KOPT-K1 (cell line): Measurements from ENCODE around the gene TRPM5.

ENCODE experiments used
- H3K27ac ChIP-seq: fragments of 200-600 bp; sonication (generic); 2 replicates; pipeline ENCODE4 v1.5.1; 2016; ENCODE audit warnings: antibody characterized with exemption, mild to moderate bottlenecking, low read depth, low read length; ENCODE audit not compliant: poor library complexity, severe bottlenecking
- H3K36me3 ChIP-seq: fragments of 200-600 bp; sonication (generic); 2 replicates; pipeline ENCODE4 v1.5.1; 2017; ENCODE audit warnings: antibody characterized with exemption, mild to moderate bottlenecking, low read length, moderate library complexity; ENCODE audit not compliant: insufficient read depth
- H3K9me3 ChIP-seq: fragments of 200-600 bp; sonication (generic); 2 replicates; pipeline ENCODE4 v1.5.1; 2017; ENCODE audit warnings: antibody characterized with exemption, low read length, mild to moderate bottlenecking; ENCODE audit not compliant: insufficient read depth, poor library complexity, severe bottlenecking

The TRPM5 gene

DNA sequence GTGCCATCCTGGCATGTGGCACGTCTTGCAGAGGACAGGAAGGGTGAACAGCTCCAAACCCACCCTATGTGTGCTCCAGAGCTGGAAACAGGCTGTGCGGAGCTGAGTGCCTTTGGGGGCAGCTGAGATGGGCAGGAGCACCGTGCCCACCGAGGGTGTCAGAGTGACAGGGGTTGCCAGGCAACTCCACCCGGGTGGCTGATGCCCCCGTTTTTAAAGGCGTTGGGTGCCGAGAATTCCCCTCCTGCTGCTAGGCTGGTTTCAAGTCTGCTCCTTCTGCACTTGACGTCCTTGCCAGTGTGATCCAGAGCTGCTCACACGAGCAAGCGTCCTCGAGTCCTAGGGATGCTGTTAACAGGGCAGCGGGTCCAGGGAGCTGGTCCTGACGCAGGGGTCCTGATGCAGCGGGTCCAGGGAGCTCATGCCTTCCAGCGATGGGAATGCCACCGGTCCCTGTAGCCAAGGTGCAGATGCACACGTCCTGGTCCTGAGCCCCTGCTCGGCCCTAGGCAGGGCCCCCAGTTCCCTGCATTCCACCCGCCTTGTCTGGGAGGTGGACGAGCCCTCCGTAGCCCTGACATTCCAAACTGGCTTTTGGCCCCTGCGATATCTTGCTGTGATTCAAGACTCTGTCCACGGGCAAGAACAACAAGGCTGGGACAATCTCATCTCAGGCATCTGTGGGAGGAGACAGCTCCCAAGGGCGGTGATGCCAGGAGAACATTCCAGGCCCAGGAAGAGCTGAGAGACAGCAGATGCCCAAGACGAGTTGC lies 5.4 kb upstream of the TRPM5 start:
- no peaks in the 10 kb centered on the region for H3K9me3 ChIP-seq
- H3K36me3 ChIP-seq = no peaks in the 10 kb centered on the region
- no peak overlapping the region for H3K27ac ChIP-seq

DNA sequence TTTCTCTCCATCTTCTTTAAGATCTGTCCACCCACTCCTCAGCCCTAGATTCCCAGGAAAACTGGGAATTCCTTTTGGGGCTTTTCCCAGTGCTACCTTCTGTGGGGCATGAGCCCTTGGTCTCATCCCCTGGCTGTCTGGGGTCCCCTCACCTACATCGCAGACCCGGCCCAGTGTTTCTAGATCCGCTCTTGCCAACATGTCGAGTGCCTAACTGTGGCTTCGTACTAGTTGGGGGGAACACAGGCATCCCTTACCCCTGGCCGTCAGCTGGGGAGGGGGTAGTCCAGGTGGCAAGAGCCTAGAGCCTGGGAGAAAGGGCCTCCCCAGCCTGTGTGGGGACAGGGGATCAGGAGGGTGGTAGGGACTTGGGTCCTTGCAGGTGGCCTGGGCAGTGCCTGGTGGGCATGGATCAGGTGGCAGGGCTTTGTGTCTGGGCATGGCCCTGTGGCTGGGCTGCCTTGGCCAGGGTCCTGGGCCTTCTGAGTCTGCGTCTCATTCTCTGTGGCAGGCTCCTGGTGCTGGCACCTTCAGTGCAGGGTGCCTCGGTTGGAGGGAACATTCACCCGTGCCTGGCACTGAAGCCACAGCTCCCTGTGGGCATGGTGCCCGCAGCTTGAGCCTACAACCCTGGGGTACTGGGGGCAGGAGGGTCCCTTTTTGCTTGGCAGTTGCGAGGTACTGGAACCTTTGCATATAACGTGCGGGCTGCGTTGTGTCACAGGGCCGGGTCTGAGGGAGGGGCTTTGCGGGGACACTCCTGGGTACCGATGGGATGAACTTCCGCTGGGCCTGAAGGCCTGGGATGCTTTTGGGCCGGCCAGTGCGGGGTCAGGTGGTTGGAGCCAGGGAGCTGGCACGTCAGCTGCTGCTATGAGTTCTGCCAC lies 4.6 kb upstream of the TRPM5 start:
- no peaks in the 10 kb centered on the region for H3K9me3 ChIP-seq
- no peaks in the 10 kb centered on the region for H3K36me3 ChIP-seq
- no peak overlapping the region for H3K27ac ChIP-seq

DNA sequence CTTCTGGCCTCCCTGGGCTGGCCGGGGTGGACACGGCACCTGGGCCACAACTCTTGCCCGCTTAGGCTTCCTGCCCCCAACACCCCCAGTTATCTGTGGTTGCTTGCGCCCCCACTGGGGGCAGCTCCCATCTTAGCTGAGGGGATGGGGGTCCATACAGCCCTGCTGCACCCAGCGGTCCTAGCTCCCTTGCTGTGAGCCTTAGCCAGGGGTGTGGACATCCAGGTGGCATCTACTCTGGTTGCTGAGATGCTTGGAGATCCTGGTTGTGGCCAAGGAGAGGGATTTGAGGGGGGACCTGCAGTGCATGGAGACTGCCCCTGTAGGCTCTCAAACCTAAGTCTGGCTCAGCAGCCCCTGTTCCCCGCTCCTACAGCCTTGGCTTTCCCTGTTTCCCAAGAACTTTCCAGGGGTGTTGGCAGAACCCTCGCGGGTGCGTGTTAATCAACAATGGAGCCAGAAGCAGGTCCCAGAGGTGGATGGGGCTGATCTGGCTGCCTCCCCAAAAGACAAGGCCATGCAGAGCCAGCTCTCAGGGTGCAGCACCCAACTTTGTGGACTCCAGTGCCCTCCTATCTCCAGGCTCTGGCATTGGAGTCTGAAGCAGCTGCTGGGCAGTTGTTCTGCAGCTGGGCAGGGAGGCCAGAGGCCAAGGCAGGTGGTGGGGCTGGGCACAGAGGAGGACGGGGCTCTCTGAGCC lies 3.8 kb upstream of the TRPM5 start:
- H3K36me3 ChIP-seq = no peaks in the 10 kb centered on the region
- H3K9me3 ChIP-seq = no peaks in the 10 kb centered on the region
- no peak overlapping the region for H3K27ac ChIP-seq

DNA sequence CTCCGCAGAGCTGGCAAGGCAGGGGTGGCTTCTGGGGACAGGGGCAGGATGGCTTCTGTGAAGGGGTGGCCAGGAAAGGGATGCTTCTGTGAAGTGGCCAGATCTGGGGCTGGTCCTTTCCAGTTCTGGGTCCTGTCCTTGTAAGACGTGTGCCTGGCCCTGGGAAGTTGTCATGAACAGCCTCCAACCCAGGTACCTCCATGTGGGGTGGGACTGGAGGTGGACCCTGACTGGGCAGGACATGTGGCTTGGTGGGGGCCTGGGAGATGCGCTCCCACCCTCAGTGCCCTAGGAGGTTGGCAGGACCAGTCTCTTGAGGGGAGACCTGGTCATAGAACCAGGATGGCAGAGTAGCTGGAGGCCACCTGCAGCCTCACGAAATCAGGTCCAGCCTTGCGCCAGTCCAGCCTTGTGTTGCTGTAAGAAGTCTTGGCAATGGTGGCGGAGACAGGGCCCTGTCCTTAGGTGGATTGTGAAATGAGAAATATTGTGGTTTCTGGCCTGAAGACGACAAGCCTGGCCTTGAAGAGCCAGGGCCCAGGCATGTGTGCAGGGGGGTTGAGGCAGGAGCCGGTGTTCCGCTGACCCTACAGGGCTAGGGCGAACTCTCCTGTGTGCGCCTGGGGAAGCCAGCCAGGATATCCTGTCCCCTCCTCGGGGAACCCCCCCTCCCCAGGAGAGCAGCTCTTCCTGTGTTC lies 3.1 kb upstream of the TRPM5 start:
- H3K9me3 ChIP-seq = no peaks in the 10 kb centered on the region
- no peak overlapping the region for H3K27ac ChIP-seq
- no peaks in the 10 kb centered on the region for H3K36me3 ChIP-seq

DNA sequence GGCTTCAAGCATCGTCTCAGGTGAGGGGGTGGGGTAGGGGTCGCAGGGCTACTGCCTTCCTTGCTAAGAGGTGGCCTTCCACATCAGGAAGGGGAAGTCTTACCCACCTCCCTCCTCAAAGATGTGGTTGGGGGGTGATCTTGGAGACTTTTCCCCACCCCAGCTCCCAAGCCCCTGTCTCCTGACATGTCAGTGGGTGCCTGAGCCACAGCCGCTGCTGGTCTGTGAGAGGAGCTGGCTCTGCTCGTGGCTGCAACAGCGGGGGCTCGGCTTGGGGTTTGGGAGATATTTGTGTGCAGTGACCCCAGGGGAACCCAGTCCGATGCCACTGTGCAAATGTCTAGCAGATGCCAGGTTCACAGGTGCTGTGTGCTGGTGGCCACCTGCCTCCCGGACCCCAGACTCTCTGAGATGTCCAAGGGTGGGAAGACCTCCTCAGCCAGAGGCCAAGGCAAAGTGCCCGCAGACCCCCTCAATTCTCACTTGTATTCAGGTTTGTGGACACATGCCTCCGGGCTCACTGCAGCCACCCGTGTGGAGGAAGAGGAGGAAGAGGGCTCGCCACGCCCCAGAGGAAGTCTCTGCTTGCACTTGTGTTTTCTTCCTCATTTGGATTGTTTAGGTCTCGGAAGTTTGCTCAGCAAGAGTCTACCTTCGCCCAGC lies 2.4 kb upstream of the TRPM5 start:
- no peaks in the 10 kb centered on the region for H3K9me3 ChIP-seq
- no peak overlapping the region for H3K27ac ChIP-seq

DNA sequence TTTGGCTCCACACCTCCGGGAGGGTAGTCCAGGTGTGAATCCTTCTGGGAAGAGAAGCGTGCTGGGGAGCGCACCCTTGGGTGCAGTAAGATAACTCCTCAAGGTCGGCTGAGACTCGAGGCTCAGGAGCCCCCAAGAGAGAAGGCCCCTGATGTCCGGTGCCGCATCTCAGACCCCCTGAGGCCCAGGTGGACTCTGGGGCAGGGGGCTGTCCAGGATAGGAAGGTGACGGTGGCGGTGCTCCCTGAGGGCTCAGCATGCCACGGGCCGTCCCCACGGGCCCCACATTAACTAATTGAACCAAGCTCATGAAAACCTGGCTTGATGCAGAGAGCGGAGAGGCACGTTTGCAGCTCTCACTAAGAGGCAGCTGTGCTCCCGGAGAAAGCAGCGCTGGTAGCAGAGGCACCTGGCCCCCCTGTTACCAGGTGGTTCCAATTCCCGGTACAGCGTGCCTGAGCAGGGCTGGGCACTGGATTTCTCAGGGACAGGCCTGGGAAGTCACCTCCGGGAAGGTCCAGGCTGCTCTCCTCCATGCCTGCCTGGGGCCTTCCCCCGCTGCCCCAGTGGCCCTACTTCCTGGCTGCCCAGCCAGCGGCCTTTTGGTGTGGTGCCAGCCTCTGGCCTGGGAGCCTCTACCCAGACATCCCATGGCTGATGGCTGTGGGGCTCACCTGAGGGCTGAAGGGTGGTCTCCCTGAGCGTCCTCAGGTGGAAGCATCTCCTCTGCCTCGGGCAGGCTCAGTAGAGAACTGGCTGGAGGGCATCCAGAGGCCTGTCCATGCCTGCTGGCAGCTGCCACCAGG lies 1.6 kb upstream of the TRPM5 start:
- H3K9me3 ChIP-seq = no peaks in the 10 kb centered on the region
- no peaks in the 10 kb centered on the region for H3K36me3 ChIP-seq
- H3K27ac ChIP-seq = no peak overlapping the region

More for the DNA sequence above, 2.4 kb upstream of the TRPM5 start:
- no peaks in the 10 kb centered on the region for H3K36me3 ChIP-seq

DNA sequence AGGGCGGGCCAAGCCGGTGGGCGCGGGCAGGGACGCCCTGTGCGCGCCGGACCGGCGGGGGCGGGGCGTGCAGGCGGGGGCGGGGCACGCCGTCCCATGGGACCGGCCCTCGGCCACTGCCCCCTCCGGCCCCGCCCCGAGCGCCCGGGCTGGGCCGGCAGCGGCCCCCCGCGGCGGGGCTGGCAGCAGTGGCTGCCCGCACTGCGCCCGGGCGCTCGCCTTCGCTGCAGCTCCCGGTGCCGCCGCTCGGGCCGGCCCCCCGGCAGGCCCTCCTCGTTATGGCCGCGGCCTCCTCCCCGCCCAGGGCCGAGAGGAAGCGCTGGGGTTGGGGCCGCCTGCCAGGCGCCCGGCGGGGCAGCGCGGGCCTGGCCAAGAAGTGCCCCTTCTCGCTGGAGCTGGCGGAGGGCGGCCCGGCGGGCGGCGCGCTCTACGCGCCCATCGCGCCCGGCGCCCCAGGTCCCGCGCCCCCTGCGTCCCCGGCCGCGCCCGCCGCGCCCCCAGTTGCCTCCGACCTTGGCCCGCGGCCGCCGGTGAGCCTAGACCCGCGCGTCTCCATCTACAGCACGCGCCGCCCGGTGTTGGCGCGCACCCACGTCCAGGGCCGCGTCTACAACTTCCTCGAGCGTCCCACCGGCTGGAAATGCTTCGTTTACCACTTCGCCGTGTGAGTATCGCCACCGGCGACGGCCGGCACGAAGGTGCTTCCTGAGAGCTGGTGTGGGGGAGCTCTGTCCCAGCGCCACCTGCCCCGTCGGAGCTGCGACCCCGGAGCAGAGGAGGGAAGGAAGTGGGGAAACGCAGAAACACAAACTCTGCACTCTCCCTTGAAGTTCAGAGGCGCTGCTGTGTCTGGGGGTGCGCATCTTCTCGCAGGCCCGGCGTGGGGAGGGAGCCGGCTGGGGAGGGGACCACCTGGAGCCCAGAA lies 769 bp upstream of the TRPM5 start, which contains the start of gene KCNQ1:
TSS of gene KCNQ1 (plus strand) at position 188 of the 925 bp plus-strand sequence. CDS start at position 279, 91 bp downstream.
- Histone ChIP-seq H3K27ac (no peak within 1 kb of the TSS), H3K36me3 (no peaks in the 10 kb centered on the region), H3K9me3 (no peaks in the 10 kb centered on the region)

DNA sequence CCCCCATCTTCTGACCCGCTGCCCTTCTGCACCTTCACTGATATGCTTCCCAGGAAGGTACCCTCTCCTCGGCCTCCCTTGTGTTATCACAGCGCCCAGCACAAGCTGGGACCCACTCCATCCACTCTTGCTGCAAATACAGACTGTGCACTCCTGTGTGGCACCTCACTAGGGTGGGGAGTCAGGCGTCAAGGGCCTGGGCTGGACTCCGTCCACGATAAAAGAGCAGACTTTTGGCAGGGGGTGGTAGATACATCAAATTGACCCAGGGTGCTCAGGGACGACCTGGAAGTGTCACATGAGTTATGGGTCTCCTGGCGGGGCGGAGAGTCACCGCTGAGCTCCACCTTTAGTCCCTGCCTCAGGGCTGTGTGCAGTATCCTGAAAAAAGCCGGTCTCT lies 908 bp downstream of the TRPM5 start:
- no peaks in the 10 kb centered on the region for H3K36me3 ChIP-seq
- no peaks in the 10 kb centered on the region for H3K9me3 ChIP-seq

DNA sequence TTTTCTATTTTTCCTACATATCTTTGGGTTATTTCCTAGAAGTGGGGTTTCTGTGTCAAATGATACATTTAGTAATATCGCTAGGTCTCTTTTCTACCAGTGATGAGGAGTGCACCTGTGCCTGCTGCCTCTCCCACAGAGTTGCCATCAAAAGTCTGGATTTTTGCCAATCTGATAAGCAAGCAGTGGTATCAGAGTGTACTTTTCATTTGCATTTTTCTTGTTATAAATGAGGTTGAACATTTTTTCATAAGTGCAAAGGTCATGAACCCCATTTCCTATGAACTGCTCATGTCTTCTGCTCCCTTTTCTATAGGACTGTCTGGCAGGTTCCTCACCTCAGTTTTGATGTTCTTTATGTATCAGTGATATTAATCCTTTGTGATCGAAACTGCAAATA lies 1.7 kb downstream of the TRPM5 start:
- Histone ChIP-seq H3K9me3 (no peaks in the 10 kb centered on the region), H3K27ac (no peak overlapping the region), H3K36me3 (no peaks in the 10 kb centered on the region)

More for the DNA sequence above, 908 bp downstream of the TRPM5 start:
- H3K27ac ChIP-seq = no peak overlapping the region

DNA sequence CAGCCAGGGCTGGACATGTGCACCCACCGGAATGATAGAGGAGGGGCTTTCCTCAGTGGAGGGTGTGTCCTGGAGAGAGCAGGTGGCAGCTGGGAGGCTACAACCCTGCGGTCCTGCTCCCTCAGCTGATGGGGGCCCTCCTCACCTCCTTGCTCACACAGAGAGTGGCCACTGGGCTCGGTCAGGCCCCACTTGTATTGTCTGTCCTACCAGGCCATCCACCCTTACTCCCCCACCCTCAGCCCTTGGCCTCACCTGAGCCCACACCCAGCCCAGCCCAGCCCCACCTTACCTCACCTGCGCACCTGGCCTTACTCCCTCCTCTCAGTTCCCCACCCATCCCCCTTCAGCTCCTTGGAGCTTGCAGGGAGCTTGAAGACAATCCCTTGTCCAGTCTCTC lies 3.1 kb downstream of the TRPM5 start:
- H3K36me3 ChIP-seq = no peaks in the 10 kb centered on the region
- H3K27ac ChIP-seq = no peak overlapping the region
- H3K9me3 ChIP-seq = no peaks in the 10 kb centered on the region

DNA sequence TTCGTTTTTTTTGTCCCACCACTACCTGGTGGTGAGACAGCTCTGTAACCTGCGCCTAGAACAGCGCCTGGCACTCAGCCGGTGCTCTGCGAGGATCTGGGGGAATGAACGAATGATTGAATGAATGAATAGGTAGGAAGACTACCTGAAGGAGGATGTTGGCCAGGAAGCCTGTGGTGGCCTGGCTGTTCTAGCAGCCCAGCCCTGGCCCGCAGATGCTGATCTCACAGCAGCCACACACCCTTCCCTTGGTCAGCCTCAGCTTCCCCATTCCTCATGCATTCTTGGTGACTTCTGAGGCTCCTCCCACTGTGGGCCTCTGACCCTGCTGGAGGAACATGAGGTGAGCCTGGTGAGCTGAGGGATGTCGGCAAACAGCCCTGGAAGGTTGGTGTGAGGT lies 3.7 kb downstream of the TRPM5 start:
- H3K36me3 ChIP-seq = no peaks in the 10 kb centered on the region
- H3K27ac ChIP-seq = no peak overlapping the region

DNA sequence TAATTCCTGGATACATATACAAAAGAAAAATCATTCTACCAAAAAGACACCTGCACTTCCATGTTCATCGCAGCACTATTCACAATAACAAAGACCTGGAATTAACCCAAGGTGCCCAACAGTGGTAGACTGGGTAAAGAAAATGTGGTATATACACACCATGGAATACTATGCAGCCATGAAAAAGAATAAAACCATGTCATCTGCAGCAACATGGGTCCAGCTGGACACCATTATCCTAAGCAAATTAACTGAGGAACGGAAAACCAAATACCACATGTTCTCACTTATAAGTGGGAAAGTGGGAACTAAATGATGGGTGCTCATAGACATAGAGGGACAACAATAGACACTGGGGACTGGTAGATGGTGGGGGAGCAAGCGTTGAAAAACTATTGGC lies 4.5 kb downstream of the TRPM5 start:
- no peak overlapping the region for H3K27ac ChIP-seq
- H3K9me3 ChIP-seq = no peaks in the 10 kb centered on the region
- H3K36me3 ChIP-seq = no peaks in the 10 kb centered on the region

More for the DNA sequence above, 3.7 kb downstream of the TRPM5 start:
- no peaks in the 10 kb centered on the region for H3K9me3 ChIP-seq

DNA sequence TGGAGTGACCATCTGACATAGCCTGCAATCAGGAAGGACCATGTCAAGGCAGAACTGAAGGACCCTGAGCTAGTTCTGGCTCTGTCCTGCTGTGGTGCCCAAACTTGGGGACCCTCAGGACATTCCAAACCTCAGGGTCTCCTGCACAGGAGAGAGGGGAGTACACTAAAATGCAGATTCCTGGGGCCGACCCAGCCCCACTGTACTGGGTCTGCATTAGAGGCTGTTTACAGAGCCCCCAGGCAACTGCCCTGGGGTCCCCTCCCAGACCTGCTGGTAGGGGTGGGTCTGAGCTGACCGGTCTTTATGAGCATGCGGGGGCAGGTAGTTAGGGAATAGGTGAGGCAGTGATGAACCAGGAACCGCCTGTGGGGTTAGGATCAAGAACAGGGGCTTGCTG lies 6.8 kb downstream of the TRPM5 start:
- Histone ChIP-seq H3K36me3 (no peaks in the 10 kb centered on the region), H3K27ac (no peak overlapping the region), H3K9me3 (no peaks in the 10 kb centered on the region)
